ENCODE results near the gene TMCC2.

The TMCC2 gene

DNA sequence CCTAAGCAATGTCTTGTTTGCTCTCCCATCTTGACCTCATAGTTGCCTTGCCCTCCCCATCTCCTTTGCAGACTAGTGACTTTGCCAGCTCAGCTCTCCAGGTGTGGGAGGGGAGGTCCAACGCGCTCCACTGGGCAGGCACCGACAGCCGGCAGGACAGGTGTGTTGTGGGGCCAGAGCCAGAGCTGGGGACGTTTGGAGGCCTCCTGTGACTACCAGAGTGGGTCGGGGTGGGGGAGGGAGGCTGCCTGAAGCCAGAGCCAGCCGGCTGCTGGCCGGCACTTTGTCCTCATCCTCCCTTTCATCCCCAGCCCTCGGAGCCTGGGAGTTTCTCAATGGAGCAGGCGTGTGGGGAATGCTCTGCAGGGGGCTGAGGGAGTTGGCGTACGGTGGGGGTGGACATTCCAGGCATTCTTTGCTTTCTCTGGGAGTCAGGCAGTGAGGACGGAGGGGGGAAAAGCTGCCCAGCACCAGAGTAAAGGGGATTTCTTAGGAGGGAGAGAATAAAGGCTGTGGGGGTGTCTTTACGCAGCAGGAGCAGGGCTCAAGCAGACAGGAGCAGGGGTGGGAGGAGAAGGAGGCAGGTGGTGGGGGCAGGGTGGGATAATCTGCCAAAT lies 73.6 kb downstream of the TMCC2 start:
- Histone ChIP-seq H3K4me2 (ENCODE audit: low read depth, low read length) (no peak overlapping the region), H3K27ac (ENCODE audit: low read length) (peak overlapping the region; percentile 3; the same call in 1 of the 2 replicates), H4K20me1 (ENCODE audit: insufficient read depth, low read length) (no peaks in the 10 kb centered on the region), H3K4me1 (ENCODE audit: low read length) (peaks cover 7% of the 10 kb centered on the region), H3K27me3 (replicated peaks; ENCODE audit: insufficient read depth, low read length) (no peaks in the 10 kb centered on the region), H3K36me3 (replicated peaks; ENCODE audit: insufficient read depth, low read length) (no peaks in the 10 kb centered on the region), H3K4me3 (ENCODE audit: low read length) (no peak overlapping the region), H3K9me3 (replicated peaks; ENCODE audit: insufficient read depth, low read length) (no peaks in the 10 kb centered on the region), H3K9ac (ENCODE audit: low read length) (no peak overlapping the region), H3K79me2 (ENCODE audit: low read length) (no peaks in the 10 kb centered on the region), H3K9me2 (replicated peaks; ENCODE audit: insufficient read depth, low read length) (no peaks in the 10 kb centered on the region), H3F3A (ENCODE audit: insufficient read depth, low read length) (no peaks in the 10 kb centered on the region), H2AFZ (ENCODE audit: low read length) (no peak overlapping the region)
- peak; percentile 34 for DNase-seq
- TF ChIP-seq EZH2 (optimal IDR thresholded peaks at IDR 0.05; ENCODE audit: low read depth, low read length): no peak
- TF ChIP-seq, protein P1, sequence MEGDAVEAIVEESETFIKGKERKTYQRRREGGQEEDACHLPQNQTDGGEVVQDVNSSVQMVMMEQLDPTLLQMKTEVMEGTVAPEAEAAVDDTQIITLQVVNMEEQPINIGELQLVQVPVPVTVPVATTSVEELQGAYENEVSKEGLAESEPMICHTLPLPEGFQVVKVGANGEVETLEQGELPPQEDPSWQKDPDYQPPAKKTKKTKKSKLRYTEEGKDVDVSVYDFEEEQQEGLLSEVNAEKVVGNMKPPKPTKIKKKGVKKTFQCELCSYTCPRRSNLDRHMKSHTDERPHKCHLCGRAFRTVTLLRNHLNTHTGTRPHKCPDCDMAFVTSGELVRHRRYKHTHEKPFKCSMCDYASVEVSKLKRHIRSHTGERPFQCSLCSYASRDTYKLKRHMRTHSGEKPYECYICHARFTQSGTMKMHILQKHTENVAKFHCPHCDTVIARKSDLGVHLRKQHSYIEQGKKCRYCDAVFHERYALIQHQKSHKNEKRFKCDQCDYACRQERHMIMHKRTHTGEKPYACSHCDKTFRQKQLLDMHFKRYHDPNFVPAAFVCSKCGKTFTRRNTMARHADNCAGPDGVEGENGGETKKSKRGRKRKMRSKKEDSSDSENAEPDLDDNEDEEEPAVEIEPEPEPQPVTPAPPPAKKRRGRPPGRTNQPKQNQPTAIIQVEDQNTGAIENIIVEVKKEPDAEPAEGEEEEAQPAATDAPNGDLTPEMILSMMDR (IDR thresholded peaks at IDR 0.05; ENCODE audit: low read length): no peak
- TF ChIP-seq EZH2phosphoT487 (IDR thresholded peaks at IDR 0.05; ENCODE audit: low read length): no peak

DNA sequence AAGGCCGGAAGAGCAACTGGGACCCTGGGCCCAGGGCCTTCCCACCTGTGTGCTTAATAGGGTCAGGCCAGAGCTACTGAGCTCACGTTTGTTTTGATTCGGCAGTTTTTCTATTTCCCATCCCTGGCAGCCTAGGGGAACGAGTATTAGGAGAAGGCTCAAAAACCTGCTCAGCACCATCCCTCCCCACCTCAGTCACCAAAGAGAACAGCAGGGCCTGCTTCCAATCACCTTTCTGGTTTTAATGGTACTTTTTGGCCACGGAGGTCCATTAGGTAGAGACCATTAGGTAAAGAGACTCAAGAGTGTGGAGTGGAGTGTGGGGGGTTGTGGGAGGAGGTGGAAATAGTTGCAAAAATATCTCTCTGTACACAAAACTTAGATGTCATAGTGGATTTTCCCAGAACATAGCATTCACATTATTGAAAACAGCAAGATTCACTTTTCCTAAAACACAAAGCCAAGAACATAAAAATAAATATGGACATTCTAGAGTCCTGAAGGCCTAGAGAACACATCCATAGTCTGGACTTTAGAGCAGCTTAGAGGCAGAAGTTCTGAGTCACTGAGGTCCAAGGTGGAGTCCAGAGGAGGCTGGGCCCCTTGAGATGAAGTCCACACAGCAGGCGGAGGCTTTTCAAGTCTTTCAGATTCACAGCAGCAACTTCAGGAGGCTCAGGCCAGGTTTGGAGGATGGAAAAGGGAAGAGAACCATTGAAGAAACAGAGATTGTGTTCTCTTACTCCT lies 74.3 kb downstream of the TMCC2 start:
- no peaks in the 10 kb centered on the region for H3K9me3 ChIP-seq (replicated peaks; ENCODE audit: insufficient read depth, low read length)
- H3F3A ChIP-seq (ENCODE audit: insufficient read depth, low read length): no peaks in the 10 kb centered on the region
- H3K27me3 ChIP-seq (replicated peaks; ENCODE audit: insufficient read depth, low read length): no peaks in the 10 kb centered on the region
- no peak for TF ChIP-seq EZH2phosphoT487 (IDR thresholded peaks at IDR 0.05; ENCODE audit: low read length)
- TF ChIP-seq, protein P1 (IDR thresholded peaks at IDR 0.05; ENCODE audit: low read length): no peak
- TF ChIP-seq EZH2 (optimal IDR thresholded peaks at IDR 0.05; ENCODE audit: low read depth, low read length): no peak
- no peak overlapping the region for H3K4me2 ChIP-seq (ENCODE audit: low read depth, low read length)
- no peak overlapping the region for H3K4me3 ChIP-seq (ENCODE audit: low read length)
- DNase-seq: no peak
- H3K27ac ChIP-seq (ENCODE audit: low read length): no peak overlapping the region
- no peaks in the 10 kb centered on the region for H3K9me2 ChIP-seq (replicated peaks; ENCODE audit: insufficient read depth, low read length)
- H3K36me3 ChIP-seq (replicated peaks; ENCODE audit: insufficient read depth, low read length): no peaks in the 10 kb centered on the region
- H3K9ac ChIP-seq (ENCODE audit: low read length): no peak overlapping the region
- H3K4me1 ChIP-seq (ENCODE audit: low read length): peaks cover 7% of the 10 kb centered on the region
- no peaks in the 10 kb centered on the region for H3K79me2 ChIP-seq (ENCODE audit: low read length)
- no peaks in the 10 kb centered on the region for H4K20me1 ChIP-seq (ENCODE audit: insufficient read depth, low read length)
- H2AFZ ChIP-seq (ENCODE audit: low read length): no peak overlapping the region

DNA sequence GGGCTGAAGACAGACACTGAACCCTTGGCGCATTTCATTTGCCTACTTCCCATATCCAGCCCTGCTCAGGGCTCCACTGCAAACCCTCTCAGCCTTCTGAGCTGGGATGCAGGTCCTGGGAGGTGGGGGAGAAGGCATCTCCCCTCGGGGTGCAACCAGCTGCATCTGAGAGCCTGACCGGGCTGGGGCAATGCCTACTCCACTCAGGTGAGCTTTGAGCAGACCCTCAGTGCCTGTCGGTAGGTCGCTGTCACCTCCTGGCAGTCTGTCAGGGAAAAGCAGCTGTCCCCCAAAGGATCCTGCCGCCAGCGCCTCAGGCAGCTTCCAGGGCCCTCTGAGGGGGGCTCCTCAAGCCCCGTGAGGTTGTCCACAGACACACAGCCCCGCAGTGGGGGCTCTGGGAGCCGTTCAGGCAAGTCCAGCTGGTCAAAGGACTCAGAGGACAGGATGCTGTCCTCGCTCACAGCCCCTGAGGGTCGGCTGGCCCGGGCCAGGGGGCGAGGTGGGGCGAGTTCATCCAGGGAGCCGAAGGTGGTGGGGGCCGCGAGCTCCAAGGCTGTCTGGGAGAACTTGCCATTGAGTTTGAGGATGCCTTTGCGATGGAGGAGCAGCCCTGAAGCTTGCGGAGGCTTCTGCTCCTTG lies 75.6 kb downstream of the TMCC2 start:
- DNase-seq: no peak
- Histone ChIP-seq H3K27ac (ENCODE audit: low read length) (no peak overlapping the region), H3K36me3 (replicated peaks; ENCODE audit: insufficient read depth, low read length) (no peaks in the 10 kb centered on the region), H2AFZ (ENCODE audit: low read length) (no peak overlapping the region), H3K79me2 (ENCODE audit: low read length) (no peaks in the 10 kb centered on the region), H3K4me2 (ENCODE audit: low read depth, low read length) (no peak overlapping the region), H3K4me3 (ENCODE audit: low read length) (no peak overlapping the region), H3K9me3 (replicated peaks; ENCODE audit: insufficient read depth, low read length) (no peaks in the 10 kb centered on the region), H3K9ac (ENCODE audit: low read length) (no peak overlapping the region), H3K9me2 (replicated peaks; ENCODE audit: insufficient read depth, low read length) (no peaks in the 10 kb centered on the region), H4K20me1 (ENCODE audit: insufficient read depth, low read length) (no peaks in the 10 kb centered on the region), H3K4me1 (ENCODE audit: low read length) (peaks cover 7% of the 10 kb centered on the region), H3K27me3 (replicated peaks; ENCODE audit: insufficient read depth, low read length) (no peaks in the 10 kb centered on the region), H3F3A (ENCODE audit: insufficient read depth, low read length) (no peaks in the 10 kb centered on the region)
- TF ChIP-seq EZH2phosphoT487 (IDR thresholded peaks at IDR 0.05; ENCODE audit: low read length) (no peak), EZH2 (optimal IDR thresholded peaks at IDR 0.05; ENCODE audit: low read depth, low read length) (no peak)
- TF ChIP-seq, protein P1 (IDR thresholded peaks at IDR 0.05; ENCODE audit: low read length): no peak
